MM.1S (cell line): ENCODE measurements around the gene PPM1H.

ENCODE experiments used
- CTCF ChIP-seq: fragments of 300-600 bp; sonication (generic); IDR thresholded peaks from 2 replicates; pipeline ENCODE4 v1.5.1; 2016; ENCODE audit warnings: antibody characterized with exemption, low read length, mixed read lengths
- EZH2 ChIP-seq: fragments of 300-600 bp; sonication (generic); optimal IDR thresholded peaks from 2 replicates; pipeline ENCODE3; 2017; ENCODE audit warnings: low read depth, mild to moderate bottlenecking, antibody characterized with exemption, low read length, mixed read lengths

GRCh38 chr12:62934799-62935674 is at the start of gene PPM1H:
- peak; percentile 80 for TF ChIP-seq CTCF
- no peak for TF ChIP-seq EZH2
